D721Med (cell line): ENCODE data around the gene ACOT7.

ENCODE experiments used
- DNase-seq: peaks from one replicate; pipeline ENCODE4 v3.0.0; 2011; ENCODE audit warnings: low spot score; ENCODE audit not compliant: insufficient read length
- FAIRE-seq: peaks from 2 replicates; lab custom pipeline; 2011; peaks lifted over from hg19 to GRCh38; lab: Jason Lieb, UNC
- TF ChIP-seq, protein P1 (sequence below): IDR thresholded peaks from 2 replicates; pipeline ENCODE4 v1.5.1; 2012; ENCODE audit warnings: mild to moderate bottlenecking, control low read depth; ENCODE audit not compliant: insufficient read depth; ENCODE audit errors: missing control alignments

The ACOT7 gene

DNA sequence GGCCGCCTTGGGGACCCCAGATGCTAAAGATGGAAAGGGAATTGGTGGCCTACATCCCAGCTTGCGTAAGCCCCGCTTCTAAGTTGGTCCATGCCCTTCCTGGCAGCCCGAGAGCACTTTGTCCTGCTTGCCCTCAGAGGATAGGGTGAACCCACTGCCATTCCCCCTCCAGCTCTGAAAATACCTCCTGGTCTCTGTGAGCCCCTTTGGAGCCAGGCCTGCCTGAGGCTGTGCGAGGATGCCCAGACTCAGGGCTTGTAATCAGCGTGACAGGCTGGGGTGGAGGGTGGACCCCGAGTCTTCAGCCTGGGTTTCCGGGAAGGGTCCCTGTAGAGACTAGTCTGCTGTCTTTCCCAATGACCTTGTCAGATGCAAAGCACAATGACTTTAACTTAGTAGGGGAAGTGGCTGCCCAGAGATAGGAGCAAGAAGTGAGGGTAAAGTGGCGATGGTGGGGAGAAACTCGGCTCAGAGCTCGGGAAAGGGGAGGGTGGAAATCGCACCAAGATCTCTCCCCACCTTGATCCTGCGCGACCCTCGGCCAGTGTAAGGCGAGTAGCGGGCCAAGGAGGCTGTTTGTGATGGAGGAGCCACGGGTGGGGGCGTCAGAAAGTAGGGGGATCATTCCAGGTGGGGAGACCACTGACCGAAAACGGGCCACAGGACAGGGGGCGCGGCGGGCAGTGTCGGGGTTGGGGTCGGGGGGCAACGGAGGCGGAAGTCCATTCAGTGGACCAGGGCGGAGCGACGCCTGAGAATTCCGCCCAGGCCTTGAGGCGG, 152.3 kb downstream of the ACOT7 start:
- FAIRE-seq, result no peak
- no peak for DNase-seq
- TF ChIP-seq, protein P1, sequence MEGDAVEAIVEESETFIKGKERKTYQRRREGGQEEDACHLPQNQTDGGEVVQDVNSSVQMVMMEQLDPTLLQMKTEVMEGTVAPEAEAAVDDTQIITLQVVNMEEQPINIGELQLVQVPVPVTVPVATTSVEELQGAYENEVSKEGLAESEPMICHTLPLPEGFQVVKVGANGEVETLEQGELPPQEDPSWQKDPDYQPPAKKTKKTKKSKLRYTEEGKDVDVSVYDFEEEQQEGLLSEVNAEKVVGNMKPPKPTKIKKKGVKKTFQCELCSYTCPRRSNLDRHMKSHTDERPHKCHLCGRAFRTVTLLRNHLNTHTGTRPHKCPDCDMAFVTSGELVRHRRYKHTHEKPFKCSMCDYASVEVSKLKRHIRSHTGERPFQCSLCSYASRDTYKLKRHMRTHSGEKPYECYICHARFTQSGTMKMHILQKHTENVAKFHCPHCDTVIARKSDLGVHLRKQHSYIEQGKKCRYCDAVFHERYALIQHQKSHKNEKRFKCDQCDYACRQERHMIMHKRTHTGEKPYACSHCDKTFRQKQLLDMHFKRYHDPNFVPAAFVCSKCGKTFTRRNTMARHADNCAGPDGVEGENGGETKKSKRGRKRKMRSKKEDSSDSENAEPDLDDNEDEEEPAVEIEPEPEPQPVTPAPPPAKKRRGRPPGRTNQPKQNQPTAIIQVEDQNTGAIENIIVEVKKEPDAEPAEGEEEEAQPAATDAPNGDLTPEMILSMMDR, result no peak

DNA sequence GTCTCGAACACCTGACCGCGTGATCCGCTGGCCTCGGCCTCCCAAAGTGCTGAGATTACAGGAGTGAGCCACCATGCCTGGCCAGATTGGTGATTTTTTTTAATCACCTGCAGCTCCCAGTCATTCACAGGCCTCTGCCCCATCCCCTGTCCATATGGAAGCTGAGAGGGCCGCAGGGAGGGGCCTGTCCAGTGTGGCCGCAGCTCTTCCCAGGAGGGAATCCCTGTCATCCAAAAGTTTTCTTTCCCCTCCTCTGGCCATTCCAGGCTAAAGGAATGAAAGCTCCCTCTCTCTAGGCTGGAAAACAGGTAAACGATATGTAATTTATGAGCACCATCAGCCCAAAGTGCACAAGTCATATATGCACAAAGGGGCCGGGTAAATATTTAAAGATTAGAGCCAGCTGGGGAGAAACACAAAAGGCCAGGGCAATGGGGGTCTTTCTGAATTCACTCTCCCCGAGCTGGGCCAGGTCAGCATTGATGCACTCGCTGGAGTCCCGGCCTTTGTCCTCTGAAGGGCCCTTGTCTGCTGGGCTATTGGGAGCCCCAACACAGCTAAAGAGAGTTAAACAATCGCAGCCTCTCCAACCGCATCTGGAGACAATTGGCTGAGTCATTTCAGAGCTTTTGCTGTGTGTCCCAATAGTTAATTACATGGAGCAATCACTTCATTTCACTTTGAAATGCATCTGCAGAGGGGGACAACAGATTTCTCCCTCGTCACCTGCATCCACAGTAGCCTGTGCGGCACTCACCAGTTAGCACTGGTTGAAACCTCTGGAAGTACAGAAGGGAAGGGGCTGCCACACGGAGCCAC, 153.4 kb downstream of the ACOT7 start:
- DNase-seq, result no peak
- no peak for FAIRE-seq
- TF ChIP-seq, protein P1, result no peak

DNA sequence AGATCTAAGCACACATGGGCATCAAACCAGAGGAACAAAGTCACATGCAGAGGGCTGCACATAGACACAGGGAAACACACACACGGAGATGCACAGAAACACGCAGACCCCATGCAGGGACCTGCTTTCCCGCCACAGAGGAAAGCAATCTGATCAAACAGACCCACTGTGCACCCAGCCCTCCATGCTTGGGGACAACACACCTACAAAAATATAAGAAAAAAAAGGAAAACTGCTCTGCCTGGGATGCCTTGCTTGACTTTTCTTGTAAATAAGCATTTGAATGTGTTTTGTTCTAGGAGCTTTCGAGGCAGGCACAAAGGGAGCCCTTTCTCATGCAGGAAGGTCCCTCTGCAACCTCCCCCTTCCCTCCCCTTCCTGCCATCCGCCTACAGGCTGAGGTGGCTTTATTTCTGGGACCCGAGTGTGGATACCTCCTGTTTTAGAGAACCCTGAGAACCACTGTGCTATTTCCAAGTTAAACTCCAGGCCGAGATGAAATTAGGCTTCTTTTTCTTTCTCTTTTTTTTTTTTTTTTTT, 154.3 kb downstream of the ACOT7 start:
- FAIRE-seq, result no peak
- no peak for DNase-seq
- TF ChIP-seq, protein P1, result no peak

DNA sequence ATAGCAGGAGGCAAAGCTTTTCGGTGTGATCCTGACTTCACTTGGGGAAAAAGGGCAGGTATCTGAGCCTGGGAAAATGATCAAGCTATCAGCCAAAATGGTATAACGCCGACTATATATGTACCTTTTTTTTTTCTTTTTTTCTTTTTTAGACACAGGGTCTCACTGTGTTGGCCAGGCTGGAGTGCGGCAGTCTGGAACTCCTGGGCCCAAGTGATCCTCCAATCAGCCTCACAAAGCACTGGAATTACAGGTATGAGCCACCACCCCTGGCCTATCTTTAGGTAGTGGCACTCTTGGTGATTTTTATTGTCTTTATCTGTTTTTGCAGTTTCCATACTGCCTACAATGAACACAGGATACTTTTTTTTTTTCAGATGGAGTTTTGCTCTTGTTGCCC, 156.5 kb downstream of the ACOT7 start:
- FAIRE-seq (no peak), DNase-seq (no peak)
- TF ChIP-seq, protein P1, result no peak

DNA sequence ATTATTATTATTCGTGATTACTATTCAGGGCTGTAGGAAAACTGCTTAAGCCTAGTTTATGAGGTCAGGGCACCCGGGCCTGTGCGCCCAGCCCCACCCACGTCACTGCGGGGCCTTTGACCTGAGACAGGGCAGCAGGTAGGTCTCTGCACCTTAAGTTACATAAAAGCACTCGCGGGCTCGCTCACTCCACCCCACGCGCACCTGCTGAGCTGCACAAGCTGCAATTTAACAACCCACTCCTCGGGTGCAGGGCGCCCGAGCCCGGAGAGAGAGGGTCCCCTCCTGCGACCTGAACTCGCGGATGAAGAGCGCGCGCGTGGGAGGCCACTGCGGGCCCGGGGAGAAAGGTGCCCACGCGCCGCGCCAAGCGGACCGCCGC, 158.3 kb downstream of the ACOT7 start:
- FAIRE-seq (no peak), DNase-seq (no peak)
- TF ChIP-seq, protein P1, result no peak

DNA sequence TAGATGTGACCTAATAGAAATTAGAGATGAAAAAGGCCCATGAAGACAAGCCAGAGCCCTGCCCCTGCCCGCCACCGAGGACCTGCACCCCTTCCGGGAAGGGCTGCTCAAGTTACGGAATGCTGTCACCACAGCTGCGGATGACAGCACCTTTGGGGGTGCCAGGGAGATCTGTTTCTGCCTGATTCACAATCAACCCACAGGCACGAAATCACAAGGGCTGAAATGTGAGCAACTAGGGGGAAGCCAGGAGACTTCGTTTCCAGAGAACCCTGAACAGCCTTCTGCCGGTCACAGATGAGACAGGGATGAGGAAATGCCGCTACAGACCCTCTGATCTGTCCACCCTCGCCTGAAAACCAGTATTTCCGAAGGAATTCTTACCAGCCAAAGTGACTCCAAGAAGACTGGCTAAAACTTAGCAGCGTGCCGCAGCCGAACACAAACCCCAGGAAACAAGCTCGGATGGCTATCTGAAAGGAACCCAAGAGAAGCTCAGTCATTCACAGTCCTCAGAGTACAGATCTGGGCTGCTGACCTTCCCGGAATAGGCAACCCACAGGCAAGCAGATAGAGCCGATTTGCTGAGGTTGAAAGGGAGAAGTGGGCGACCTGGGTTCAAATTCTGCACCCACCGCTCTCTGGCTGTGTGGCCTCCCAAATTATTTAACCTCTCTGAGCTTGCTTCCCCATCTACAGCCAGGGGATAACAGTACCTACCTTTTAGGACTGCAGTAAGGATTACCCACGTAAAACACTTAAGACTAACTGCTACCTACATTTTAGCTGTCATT, 158.9 kb downstream of the ACOT7 start:
- FAIRE-seq (no peak), DNase-seq (no peak)
- TF ChIP-seq, protein P1, result no peak
